Colon (tissue), 2 donors: ENCODE measurements around the gene DHRSX.
"Not testable (repeated sequence)": the region's sequence is repeated elsewhere in the genome, so short reads cannot be mapped to it uniquely, and the experiment has no call there.

ENCODE experiments used
- FAIRE-seq: peaks from 2 replicates; lab custom pipeline; 2012; peaks lifted over from hg19 to GRCh38; lab: Jason Lieb, UNC
- donor health status: control.
- donor health status: control.

The DHRSX gene

GRCh38 chrX:2500803-2501558 is at the start of gene DHRSX, which contains the start of gene ZBED1:
DHRSX (minus strand) TSS chrX:2500976; CDS start chrX:2500925, 51 bp downstream.
ZBED1 (minus strand) TSS chrX:2500976; CDS start chrX:2490719, 10,257 bp downstream.
- no peak for FAIRE-seq

GRCh38 chrX:2549876-2550275 is 49.1 kb upstream of the DHRSX start:
- FAIRE-seq: no peak

GRCh38 chrX:2548711-2549423 is 48.1 kb upstream of the DHRSX start:
- no peak for FAIRE-seq

- FAIRE-seq: no peak
These were observed 47.0 kb upstream of the DHRSX start for GRCh38 chrX:2547736-2548135.

GRCh38 chrX:2546496-2546895 is 45.7 kb upstream of the DHRSX start:
- FAIRE-seq: no peak

- no peak for FAIRE-seq
These were observed 44.4 kb upstream of the DHRSX start for GRCh38 chrX:2545144-2545543.

GRCh38 chrX:2542826-2543521 is 42.2 kb upstream of the DHRSX start:
- FAIRE-seq: no peak

GRCh38 chrX:2541603-2542002 is 40.8 kb upstream of the DHRSX start:
- no peak for FAIRE-seq

- no peak for FAIRE-seq
These were observed 39.7 kb upstream of the DHRSX start for GRCh38 chrX:2540426-2540947.

GRCh38 chrX:2539586-2539985 is 38.8 kb upstream of the DHRSX start:
- FAIRE-seq: no peak

- no peak for FAIRE-seq
These were observed 37.4 kb upstream of the DHRSX start for GRCh38 chrX:2538031-2538757.

- FAIRE-seq: no peak
These were observed 36.2 kb upstream of the DHRSX start for GRCh38 chrX:2536974-2537373.

GRCh38 chrX:2536141-2536540 is 35.4 kb upstream of the DHRSX start:
- no peak for FAIRE-seq

GRCh38 chrX:2534261-2535021 is 33.7 kb upstream of the DHRSX start:
- FAIRE-seq: not testable (repeated sequence)

GRCh38 chrX:2533424-2533823 is 32.6 kb upstream of the DHRSX start:
- FAIRE-seq: no peak

GRCh38 chrX:2526390-2526789 is 25.6 kb upstream of the DHRSX start:
- FAIRE-seq: no peak

- no peak for FAIRE-seq
These were observed 23.1 kb upstream of the DHRSX start for GRCh38 chrX:2523911-2524310.

GRCh38 chrX:2521927-2522386 is 21.2 kb upstream of the DHRSX start:
- FAIRE-seq: no peak

- no peak for FAIRE-seq
These were observed 20.5 kb upstream of the DHRSX start for GRCh38 chrX:2521092-2521926.

GRCh38 chrX:2520539-2520938 is 19.8 kb upstream of the DHRSX start:
- no peak for FAIRE-seq
